ENCODE measurements around the gene NFKBIE. TPM values are rescaled to one million over a fixed set of nuclear protein-coding genes. Genes with fewer than 3 reads are reported as not detected.

Gene NFKBIE
- total and polyA plus RNA-seq, 2 experiments from 2014 or later = 14.6 to 25.9 TPM

DNA sequence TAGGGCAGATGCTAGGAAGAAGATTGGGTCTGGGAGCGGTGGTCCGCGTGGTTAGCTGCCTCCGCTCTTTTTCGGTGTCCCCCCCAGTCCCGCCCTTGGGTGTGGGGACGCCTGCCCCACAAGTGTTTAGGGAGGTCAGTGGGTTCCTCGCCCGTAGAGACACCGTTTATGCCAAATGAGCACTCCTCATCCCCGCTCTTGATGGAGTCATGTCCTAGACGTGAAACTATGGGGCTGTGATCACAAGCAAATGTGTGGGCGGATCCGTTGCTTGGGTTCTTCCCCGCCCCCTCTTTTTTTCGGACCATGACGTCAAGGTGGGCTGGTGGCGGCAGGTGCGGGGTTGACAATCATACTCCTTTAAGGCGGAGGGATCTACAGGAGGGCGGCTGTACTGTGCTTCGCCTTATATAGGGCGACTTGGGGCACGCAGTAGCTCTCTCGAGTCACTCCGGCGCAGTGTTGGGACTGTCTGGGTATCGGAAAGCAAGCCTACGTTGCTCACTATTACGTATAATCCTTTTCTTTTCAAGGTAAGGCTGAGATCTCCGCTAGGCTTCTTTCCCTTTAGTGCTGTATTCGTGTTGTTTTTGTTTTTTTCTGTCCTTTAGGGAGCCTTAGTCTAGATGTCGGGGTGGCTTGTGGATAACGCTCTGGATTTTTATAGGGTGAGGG lies 18.6 kb downstream of the NFKBIE start, which contains the start of gene HSP90AB1:
Gene HSP90AB1 (plus strand): TSS at position 439 of the 675 bp plus-strand sequence. CDS start 1,529 bp downstream, outside the sequence.
- Histone ChIP-seq H2AFZ (peak within 1 kb of the TSS; percentile 90), H3K36me3 (ENCODE audit: insufficient read depth) (peaks cover 39% of the 10 kb centered on the region), H3K79me2 (replicated peaks; ENCODE audit: insufficient read depth) (peaks cover 53% of the 10 kb centered on the region), H3K4me2 (peak within 1 kb of the TSS; percentile 90), H3K4me3 (peak within 1 kb of the TSS; percentile 100), H3K27ac (ENCODE audit: low read depth) (peak within 1 kb of the TSS; percentile 99), H4K20me1 (replicated peaks; ENCODE audit: insufficient read depth) (peaks cover 47% of the 10 kb centered on the region), H3K4me1 (ENCODE audit: insufficient read depth) (peaks cover 33% of the 10 kb centered on the region), H3K9me2 (ENCODE audit: insufficient read depth) (no peaks in the 10 kb centered on the region), H3K27me3 (ENCODE audit: insufficient read depth) (no peaks in the 10 kb centered on the region), H3F3A (replicated peaks; ENCODE audit: low read depth) (peaks cover 56% of the 10 kb centered on the region)
- peak; percentile 99 for DNase-seq (ENCODE audit: low spot score)
- Mint-ChIP-seq H3K27ac (peak within 1 kb of the TSS; percentile 100), H3K36me3 (ENCODE audit: low read depth) (peaks cover 49% of the 10 kb centered on the region), H3K9me3 (peaks cover 13% of the 10 kb centered on the region), H3K4me3 (peak within 1 kb of the TSS; percentile 100), H3K27me3 (ENCODE audit: insufficient read depth, low read depth, poor library complexity) (peaks cover 67% of the 10 kb centered on the region), H3K4me1 (peaks cover 37% of the 10 kb centered on the region)
- ATAC-seq = peak; percentile 63
- TF ChIP-seq CREB1 (CRISPR knock-in tag; IDR thresholded peaks at IDR 0.05; ENCODE audit: low read depth) = peak; percentile 92
- TF ChIP-seq CTCF (conservative IDR thresholded peaks at IDR 0.05; ENCODE audit: low read depth in 2 of 2) = no peak
- TF ChIP-seq REST (IDR thresholded peaks at IDR 0.05; ENCODE audit: unreplicated experiment) = no peak
- TF ChIP-seq, protein P1, sequence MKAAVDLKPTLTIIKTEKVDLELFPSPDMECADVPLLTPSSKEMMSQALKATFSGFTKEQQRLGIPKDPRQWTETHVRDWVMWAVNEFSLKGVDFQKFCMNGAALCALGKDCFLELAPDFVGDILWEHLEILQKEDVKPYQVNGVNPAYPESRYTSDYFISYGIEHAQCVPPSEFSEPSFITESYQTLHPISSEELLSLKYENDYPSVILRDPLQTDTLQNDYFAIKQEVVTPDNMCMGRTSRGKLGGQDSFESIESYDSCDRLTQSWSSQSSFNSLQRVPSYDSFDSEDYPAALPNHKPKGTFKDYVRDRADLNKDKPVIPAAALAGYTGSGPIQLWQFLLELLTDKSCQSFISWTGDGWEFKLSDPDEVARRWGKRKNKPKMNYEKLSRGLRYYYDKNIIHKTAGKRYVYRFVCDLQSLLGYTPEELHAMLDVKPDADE (IDR thresholded peaks at IDR 0.05) = peak; percentile 66
- TF ChIP-seq, protein P2, sequence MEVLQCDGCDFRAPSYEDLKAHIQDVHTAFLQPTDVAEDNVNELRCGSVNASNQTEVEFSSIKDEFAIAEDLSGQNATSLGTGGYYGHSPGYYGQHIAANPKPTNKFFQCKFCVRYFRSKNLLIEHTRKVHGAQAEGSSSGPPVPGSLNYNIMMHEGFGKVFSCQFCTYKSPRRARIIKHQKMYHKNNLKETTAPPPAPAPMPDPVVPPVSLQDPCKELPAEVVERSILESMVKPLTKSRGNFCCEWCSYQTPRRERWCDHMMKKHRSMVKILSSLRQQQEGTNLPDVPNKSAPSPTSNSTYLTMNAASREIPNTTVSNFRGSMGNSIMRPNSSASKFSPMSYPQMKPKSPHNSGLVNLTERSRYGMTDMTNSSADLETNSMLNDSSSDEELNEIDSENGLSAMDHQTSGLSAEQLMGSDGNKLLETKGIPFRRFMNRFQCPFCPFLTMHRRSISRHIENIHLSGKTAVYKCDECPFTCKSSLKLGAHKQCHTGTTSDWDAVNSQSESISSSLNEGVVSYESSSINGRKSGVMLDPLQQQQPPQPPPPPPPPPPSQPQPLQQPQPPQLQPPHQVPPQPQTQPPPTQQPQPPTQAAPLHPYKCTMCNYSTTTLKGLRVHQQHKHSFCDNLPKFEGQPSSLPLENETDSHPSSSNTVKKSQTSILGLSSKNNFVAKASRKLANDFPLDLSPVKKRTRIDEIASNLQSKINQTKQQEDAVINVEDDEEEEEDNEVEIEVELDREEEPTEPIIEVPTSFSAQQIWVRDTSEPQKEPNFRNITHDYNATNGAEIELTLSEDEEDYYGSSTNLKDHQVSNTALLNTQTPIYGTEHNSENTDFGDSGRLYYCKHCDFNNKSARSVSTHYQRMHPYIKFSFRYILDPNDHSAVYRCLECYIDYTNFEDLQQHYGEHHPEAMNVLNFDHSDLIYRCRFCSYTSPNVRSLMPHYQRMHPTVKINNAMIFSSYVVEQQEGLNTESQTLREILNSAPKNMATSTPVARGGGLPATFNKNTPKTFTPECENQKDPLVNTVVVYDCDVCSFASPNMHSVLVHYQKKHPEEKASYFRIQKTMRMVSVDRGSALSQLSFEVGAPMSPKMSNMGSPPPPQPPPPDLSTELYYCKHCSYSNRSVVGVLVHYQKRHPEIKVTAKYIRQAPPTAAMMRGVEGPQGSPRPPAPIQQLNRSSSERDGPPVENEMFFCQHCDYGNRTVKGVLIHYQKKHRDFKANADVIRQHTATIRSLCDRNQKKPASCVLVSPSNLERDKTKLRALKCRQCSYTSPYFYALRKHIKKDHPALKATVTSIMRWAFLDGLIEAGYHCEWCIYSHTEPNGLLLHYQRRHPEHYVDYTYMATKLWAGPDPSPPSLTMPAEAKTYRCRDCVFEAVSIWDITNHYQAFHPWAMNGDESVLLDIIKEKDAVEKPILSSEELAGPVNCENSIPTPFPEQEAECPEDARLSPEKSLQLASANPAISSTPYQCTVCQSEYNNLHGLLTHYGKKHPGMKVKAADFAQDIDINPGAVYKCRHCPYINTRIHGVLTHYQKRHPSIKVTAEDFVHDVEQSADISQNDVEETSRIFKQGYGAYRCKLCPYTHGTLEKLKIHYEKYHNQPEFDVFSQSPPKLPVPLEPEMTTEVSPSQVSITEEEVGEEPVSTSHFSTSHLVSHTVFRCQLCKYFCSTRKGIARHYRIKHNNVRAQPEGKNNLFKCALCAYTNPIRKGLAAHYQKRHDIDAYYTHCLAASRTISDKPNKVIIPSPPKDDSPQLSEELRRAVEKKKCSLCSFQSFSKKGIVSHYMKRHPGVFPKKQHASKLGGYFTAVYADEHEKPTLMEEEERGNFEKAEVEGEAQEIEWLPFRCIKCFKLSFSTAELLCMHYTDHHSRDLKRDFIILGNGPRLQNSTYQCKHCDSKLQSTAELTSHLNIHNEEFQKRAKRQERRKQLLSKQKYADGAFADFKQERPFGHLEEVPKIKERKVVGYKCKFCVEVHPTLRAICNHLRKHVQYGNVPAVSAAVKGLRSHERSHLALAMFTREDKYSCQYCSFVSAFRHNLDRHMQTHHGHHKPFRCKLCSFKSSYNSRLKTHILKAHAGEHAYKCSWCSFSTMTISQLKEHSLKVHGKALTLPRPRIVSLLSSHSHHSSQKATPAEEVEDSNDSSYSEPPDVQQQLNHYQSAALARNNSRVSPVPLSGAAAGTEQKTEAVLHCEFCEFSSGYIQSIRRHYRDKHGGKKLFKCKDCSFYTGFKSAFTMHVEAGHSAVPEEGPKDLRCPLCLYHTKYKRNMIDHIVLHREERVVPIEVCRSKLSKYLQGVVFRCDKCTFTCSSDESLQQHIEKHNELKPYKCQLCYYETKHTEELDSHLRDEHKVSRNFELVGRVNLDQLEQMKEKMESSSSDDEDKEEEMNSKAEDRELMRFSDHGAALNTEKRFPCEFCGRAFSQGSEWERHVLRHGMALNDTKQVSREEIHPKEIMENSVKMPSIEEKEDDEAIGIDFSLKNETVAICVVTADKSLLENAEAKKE (CRISPR knock-in tag; IDR thresholded peaks at IDR 0.05) = no peak
- TF ChIP-seq JUNB (IDR thresholded peaks at IDR 0.05; ENCODE audit: unreplicated experiment) = no peak
- TF ChIP-seq STAT1 (IDR thresholded peaks at IDR 0.05; ENCODE audit: unreplicated experiment) = no peak
- no peak for TF ChIP-seq EZH2phosphoT487 (IDR thresholded peaks at IDR 0.05; ENCODE audit: unreplicated experiment)
- peak; percentile 100 for TF ChIP-seq POLR2AphosphoS5 (IDR thresholded peaks at IDR 0.05; ENCODE audit: low read depth)
- no peak for TF ChIP-seq NANOG (IDR thresholded peaks at IDR 0.05; ENCODE audit: borderline replicate concordance)
- no peak for TF ChIP-seq ZNF331 (CRISPR knock-in tag; IDR thresholded peaks at IDR 0.05; ENCODE audit: low read depth)
- TF ChIP-seq ZNF114 (CRISPR knock-in tag; IDR thresholded peaks at IDR 0.05) = no peak
- TF ChIP-seq EZH2 (IDR thresholded peaks at IDR 0.05; ENCODE audit: low read depth, unreplicated experiment) = no peak

Data from GM23338 (cell line).